HuH-7 (cell line): ENCODE data around the gene RTF2.

Source experiments
- DNase-seq: peaks from one replicate; pipeline ENCODE4 v3.0.0; 2011; ENCODE audit warnings: low spot score

The RTF2 gene

GRCh38 chr20:56439771-56440291, 28.6 kb upstream of the RTF2 start:
- DNase-seq = no peak

GRCh38 chr20:56440346-56441007, 27.9 kb upstream of the RTF2 start:
- no peak for DNase-seq

GRCh38 chr20:56442389-56443365, 25.8 kb upstream of the RTF2 start:
- no peak for DNase-seq

GRCh38 chr20:56443654-56444540, 24.5 kb upstream of the RTF2 start:
- DNase-seq = no peak

- DNase-seq = no peak
Observed at GRCh38 chr20:56445130-56445529, 23.3 kb upstream of the RTF2 start.

- DNase-seq = no peak
Observed at GRCh38 chr20:56445540-56445939, 22.9 kb upstream of the RTF2 start.

DNA sequence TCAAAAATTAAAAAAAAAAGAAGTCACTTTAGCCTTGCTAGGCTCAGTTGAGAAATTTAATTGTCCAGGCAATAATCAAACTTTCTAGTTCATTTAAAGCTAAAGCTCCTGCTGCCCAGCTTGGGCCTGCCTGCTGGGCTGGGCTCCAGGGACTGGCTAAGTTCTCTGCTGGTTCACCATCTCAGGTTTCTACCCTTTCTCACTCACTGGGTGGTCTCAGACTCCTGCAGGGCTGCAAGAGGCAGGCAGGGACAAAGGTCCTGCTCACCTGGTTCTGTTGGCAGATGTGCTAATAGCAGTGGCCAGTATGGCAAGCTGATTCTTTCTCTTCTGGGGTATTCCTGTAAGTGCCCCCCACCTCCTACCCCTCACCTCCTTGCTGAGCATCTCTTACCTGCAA, 21.2 kb upstream of the RTF2 start:
- no peak for DNase-seq

DNA sequence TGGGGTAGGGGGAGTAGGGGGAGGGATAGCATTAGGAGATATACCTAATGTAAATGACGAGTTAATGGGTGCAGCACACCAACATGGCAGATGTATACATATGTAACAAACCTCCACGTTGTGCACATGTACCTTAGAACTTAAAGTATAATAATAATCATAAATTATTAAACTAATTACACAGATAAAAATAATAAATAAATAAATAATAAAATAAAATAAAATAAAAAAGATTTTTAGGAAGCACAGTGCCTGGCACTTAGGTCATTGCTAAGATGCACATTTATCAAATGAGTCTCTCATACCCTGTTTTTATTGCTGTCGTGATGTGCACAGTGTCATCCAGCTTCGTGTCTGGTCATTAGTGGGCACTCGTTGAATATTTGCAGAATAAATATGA, 19.0 kb upstream of the RTF2 start:
- DNase-seq = no peak

DNA sequence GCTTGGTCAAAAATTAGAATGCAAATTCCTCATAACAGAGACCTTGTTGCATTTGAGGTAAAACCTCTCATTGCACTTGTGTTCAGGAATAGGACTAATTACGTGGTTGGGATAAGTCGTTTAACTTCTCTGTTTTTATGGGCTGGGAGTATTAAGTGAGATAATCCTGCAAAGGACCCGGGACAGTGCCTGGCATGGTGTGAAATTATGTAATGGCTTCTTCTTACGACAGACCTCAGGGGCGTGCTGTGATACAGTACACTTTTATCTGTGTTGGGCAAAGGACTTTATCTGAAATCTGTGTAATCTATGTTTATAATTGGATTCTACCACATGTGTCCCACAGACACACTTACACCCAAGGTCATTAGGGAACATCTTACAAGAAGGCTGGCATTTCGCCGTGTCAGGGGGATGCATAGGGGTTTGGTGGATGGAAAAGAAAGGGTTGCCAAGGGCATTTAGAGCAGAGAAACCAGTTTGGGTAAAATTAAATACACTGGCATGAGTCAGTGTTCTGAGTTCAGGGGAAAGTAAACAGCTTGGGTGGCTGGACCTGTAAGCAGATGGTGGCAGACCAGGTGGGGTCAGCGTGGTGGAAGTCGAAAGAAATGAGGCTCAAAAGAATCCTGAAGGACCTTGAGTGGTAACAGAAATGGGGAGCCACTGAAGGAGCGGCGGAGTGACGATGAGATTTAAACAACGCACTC, 17.2 kb upstream of the RTF2 start:
- DNase-seq = no peak

DNA sequence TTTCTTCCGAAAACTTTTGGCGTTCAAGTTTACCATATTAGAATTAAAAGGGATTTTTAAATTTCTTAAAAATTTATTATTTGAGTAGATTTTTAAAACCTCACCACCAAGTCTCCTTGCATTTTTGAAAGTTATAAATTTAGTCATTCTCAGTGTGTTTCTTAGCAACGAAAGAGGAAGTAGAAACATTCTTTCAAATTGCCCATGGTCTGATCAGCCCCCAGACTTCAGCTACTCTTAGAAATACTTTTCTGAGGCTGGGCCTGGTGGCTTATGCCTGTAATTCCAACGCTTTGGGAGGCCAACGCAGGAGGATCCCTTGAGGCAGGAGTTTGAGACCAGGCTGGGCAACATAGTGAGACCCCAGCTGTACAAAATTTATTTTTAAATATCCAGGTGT, 15.1 kb upstream of the RTF2 start:
- DNase-seq = no peak

- DNase-seq = no peak
Observed at GRCh38 chr20:56454754-56455153, 13.7 kb upstream of the RTF2 start.

DNA sequence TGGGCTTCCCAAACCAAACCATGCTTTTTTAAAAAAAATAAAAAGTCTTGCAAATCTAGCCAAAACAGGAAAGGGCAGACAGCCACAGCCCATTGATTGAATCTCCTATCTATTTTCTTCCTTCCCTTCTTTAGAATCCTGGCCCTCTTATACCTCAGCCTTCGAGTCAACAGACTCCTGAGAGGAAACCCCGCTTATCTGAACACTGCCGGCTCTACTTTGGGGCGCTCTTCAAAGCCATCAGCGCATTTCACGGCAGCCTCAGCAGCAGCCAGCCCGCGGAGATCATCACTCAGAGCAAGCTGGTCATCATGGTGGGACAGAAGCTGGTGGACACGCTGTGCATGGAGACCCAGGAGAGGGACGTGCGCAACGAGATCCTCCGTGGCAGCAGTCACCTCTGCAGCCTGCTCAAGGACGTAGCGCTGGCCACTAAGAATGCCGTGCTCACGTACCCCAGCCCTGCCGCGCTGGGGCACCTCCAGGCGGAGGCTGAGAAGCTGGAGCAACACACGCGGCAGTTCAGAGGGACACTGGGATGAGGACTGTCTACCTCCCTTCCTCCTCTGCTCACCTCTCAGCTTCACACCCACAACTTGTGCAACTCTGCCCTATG, 10.1 kb upstream of the RTF2 start:
- DNase-seq = no peak

DNA sequence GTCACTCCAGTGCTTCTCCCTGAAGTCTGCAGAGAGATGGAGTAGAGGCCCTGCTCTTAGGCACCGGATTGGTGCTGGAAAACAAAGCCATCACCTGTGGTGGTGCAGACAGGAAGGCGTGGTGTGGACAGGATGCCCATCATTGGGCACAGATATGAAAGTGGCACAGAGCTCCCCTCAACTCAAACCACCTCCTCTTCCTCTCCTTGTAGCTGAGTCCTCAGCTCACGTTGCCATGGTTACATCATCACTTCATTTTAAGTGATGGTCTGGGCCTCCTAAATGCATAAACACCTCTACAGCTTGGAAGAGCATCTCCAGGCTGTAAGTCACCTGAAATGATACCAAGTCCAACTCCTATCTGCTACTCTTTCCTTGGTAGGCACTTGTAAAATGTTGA, 8.0 kb upstream of the RTF2 start:
- no peak for DNase-seq

GRCh38 chr20:56461576-56461975, 6.9 kb upstream of the RTF2 start:
- no peak for DNase-seq

GRCh38 chr20:56463428-56463827, 5.0 kb upstream of the RTF2 start:
- DNase-seq = no peak

DNA sequence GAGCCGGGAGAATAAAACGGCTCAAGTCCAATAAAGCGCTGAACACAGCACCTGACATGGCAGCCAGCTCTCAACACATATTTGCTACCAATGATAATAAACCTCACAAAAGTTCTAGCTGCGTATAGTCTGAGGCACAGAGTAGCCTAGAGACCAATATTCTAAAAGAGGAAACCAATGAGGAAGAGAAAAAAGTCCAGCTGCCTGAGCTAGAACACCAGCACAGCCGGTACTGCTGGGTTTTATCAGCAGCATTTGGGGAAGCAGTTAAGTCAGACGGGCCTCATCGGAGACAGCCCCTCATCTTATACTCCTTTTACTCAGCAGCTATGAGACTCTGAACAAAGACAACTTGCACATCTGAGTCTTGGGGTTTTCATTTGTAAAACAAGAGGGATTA, 2.4 kb upstream of the RTF2 start:
- DNase-seq = no peak

GRCh38 chr20:56467968-56468315, 485 bp upstream of the RTF2 start:
- DNase-seq = no peak

- DNase-seq = no peak
Observed at GRCh38 chr20:56469077-56469449, 636 bp downstream of the RTF2 start.

GRCh38 chr20:56483970-56484369, 15.5 kb downstream of the RTF2 start:
- DNase-seq = no peak

GRCh38 chr20:56487216-56487615, 18.8 kb downstream of the RTF2 start:
- no peak for DNase-seq

DNA sequence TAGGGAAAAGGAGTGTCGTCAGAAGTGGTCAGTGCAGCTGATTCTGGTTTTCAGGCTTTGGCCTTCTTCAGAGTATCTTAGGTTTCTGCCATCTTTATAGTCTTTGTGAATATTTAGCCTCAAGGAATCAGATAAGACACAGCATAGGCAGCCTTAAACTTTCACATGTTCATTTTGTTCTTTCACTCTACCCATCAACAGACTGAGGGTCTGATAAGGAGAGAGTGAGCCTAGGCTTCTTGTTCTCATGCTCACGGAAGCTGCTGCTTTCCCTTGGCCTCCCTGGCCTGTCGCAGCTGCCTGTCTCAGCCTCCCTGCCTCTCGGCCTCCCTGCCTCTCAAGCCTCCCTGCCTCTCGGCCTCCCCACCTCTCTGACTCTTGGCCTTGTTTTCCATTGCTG, 20.1 kb downstream of the RTF2 start:
- no peak for DNase-seq
